ENCODE results near the gene PNKP.

- no peak for TF ChIP-seq CTCF (conservative IDR thresholded peaks at IDR 0.05)
- TF ChIP-seq ZFX (IDR thresholded peaks at IDR 0.05) = no peak
Observed at GRCh38 chr19:49857838-49858087, 9.6 kb downstream of the PNKP start.

Measured in C4-2B (cell line).